Measurements from ENCODE around the gene NAA15.
A peak's percentile ranks its signal among the peaks of the same experiment; 100 is the strongest.
"Not testable (repeated sequence)": the region's sequence is repeated elsewhere in the genome, so short reads cannot be mapped to it uniquely, and the experiment has no call there.

Gene NAA15

GRCh38 chr4:139313414-139313813, 12.1 kb downstream of the NAA15 start:
- H3K9me3 Mint-ChIP-seq; DNase-seq (ENCODE audit: low spot score in 2 of 2); ATAC-seq: not testable (repeated sequence)
- Mint-ChIP-seq H3K4me3 (peak overlapping the region; percentile 2), H3K27ac (peak overlapping the region; percentile 35), H3K36me3 (peaks cover 17% of the 10 kb centered on the region), H3K4me1 (peaks cover 45% of the 10 kb centered on the region)

DNA sequence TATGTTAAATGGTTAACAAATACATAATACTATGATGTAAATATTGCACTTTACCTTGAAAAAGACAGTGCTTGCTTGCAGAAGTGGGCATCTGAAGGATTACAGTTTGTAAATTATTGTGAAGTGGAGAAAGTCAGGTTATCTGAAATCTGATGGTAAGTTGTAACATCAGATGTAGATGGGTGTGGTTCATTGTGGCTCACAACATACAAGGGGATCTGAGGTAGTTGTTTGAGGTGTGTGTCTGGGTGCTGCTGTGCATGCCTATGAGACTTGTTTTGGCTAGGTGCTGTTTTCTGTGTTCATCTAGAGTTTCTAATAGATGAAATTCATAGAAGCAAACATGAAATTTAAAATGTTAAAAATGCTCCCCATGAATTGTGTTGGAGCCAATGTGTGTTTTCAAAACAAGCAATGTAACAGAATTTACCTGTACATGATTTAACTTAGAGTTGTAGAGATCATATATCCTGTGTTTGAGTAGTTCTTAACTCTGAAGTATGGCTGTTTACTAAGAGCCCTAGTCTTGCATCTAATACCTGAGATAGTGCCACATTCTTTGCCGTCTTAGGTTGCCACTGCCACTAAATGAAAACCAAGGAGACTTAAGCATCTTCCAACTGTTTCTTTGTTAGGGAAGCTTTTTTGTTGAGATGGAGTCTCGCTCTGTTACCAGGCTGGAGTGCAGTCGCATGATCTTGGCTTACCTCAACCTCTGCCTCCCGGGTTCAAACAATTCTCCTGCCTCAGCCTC, 12.9 kb downstream of the NAA15 start:
- peak overlapping the region; percentile 47 for H3K4me3 Mint-ChIP-seq
- no peaks in the 10 kb centered on the region for H3K9me3 Mint-ChIP-seq
- peaks cover 45% of the 10 kb centered on the region for H3K4me1 Mint-ChIP-seq
- peak overlapping the region; percentile 35 for H3K27ac Mint-ChIP-seq
- no peak for ATAC-seq
- peaks cover 10% of the 10 kb centered on the region for H3K36me3 Mint-ChIP-seq
- DNase-seq (ENCODE audit: low spot score in 2 of 2): no peak

GRCh38 chr4:139315221-139315675, 13.9 kb downstream of the NAA15 start:
- DNase-seq (ENCODE audit: low spot score in 2 of 2) (no peak), ATAC-seq (no peak)
- Mint-ChIP-seq H3K36me3 (peaks cover under 1% of the 10 kb centered on the region), H3K27ac (peak overlapping the region; percentile 35), H3K9me3 (no peaks in the 10 kb centered on the region), H3K4me3 (peak overlapping the region; percentile 47), H3K4me1 (peaks cover 55% of the 10 kb centered on the region)

GRCh38 chr4:139316733-139317132, 15.4 kb downstream of the NAA15 start:
- Mint-ChIP-seq H3K36me3 (no peaks in the 10 kb centered on the region), H3K4me1 (peaks cover 51% of the 10 kb centered on the region), H3K27ac (peak overlapping the region; percentile 35), H3K4me3 (peak overlapping the region; percentile 47), H3K9me3 (no peaks in the 10 kb centered on the region)
- no peak for ATAC-seq
- DNase-seq (ENCODE audit: low spot score in 2 of 2): no peak

- Mint-ChIP-seq H3K4me1 (peaks cover 60% of the 10 kb centered on the region), H3K27ac (peak overlapping the region; percentile 35), H3K4me3 (no peak overlapping the region), H3K9me3 (no peaks in the 10 kb centered on the region), H3K36me3 (no peaks in the 10 kb centered on the region)
- no peak for ATAC-seq
- no peak for DNase-seq (ENCODE audit: low spot score in 2 of 2)
Measured at GRCh38 chr4:139317635-139318034, 16.3 kb downstream of the NAA15 start.

DNA sequence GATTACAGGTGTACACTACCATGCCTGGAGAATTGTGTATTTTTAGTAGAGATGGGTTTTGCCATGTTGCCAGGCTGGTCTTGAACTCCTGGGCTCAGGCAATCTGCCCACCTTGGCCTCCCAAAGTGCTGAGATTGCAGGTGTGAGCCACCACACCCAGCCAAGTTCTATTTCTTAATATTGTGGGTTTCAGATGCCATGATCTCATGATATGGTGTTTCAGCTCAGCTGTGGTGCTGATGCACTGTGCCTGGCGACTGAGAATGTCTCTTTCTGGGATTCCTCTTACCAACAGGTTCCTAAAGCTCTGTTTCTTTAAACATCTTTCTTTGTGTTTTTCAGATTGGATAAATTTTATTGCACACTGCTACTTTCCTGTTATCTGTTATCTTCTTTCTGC, 18.3 kb downstream of the NAA15 start:
- Mint-ChIP-seq H3K4me1 (peaks cover 50% of the 10 kb centered on the region), H3K36me3 (no peaks in the 10 kb centered on the region), H3K4me3 (no peak overlapping the region), H3K9me3 (no peaks in the 10 kb centered on the region), H3K27ac (no peak overlapping the region)
- no peak for DNase-seq (ENCODE audit: low spot score in 2 of 2)
- ATAC-seq: peak; percentile 44

GRCh38 chr4:139322070-139322469, 20.8 kb downstream of the NAA15 start:
- DNase-seq (ENCODE audit: low spot score in 2 of 2); ATAC-seq; H3K4me3 Mint-ChIP-seq; H3K9me3 Mint-ChIP-seq; H3K36me3 Mint-ChIP-seq; H3K27ac Mint-ChIP-seq: not testable (repeated sequence)
- peaks cover 27% of the 10 kb centered on the region for H3K4me1 Mint-ChIP-seq

DNA sequence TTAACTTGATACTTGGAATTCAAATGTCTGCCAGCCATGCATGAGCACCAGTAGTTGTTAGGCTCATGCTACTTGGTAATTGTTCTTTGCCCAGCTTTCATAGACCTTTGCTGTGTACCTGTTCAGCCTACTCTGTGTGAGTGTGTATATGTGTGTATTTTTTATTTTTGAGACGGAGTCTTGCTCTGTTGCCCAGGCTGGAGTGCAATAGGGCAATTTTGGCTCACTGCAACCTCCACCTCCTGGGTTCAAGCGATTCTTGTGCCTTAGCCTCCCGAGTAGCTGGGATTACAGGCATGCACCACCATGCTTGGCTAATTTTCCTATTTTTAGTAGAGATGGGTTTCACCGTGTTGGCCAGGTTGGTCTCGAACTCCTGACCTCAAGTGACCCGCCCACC, 21.2 kb downstream of the NAA15 start:
- ATAC-seq; H3K36me3 Mint-ChIP-seq; H3K9me3 Mint-ChIP-seq; DNase-seq (ENCODE audit: low spot score in 2 of 2); H3K4me3 Mint-ChIP-seq; H3K27ac Mint-ChIP-seq: not testable (repeated sequence)
- peaks cover 23% of the 10 kb centered on the region for H3K4me1 Mint-ChIP-seq

DNA sequence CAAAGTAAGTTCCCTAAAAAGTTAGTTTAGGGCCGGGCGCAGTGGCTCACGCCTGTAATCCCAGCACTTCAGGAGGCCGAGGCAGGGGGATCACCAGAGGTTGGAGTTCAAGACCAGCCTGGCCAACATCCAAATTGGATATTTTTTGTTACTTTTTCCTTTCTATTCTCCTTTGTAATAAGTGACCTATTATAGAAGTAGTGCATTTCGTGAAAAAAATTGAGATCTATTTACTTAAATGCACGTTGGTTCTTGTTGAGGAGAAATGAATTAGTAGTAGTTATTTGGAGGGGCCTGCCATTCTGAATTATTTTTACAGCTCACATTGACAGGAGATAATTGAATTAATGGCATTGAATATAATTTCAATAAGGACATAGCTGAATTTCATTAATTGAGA, 23.3 kb downstream of the NAA15 start:
- no peaks in the 10 kb centered on the region for H3K9me3 Mint-ChIP-seq
- no peak overlapping the region for H3K4me3 Mint-ChIP-seq
- ATAC-seq: no peak
- peaks cover 27% of the 10 kb centered on the region for H3K36me3 Mint-ChIP-seq
- no peak for DNase-seq (ENCODE audit: low spot score in 2 of 2)
- no peak overlapping the region for H3K27ac Mint-ChIP-seq
- peaks cover 20% of the 10 kb centered on the region for H3K4me1 Mint-ChIP-seq

DNA sequence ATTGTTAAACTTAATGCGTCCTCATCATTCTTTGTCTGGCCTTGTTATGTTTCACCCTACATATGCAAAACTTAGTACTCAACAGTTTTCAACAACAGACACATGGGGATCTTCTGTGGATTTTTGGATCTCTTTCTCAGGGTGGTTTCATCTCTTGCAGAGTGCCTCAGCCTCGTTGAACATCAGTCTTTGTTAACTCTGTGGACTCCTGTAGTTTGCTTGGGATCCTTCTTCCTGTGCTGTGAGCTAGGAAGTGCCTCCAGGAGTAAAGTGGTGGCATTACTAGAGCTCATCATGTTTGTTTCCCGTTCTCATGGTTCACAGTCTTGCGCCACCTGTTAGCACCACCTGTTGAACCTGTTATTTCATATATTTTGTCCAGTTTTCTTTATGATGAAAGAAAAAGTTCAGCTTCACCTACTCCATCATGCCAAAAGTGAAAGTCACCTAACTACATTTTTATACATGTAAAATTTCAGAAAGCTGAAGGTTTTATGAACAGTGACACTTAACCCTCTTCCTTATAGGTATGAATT, 28.4 kb downstream of the NAA15 start:
- no peak for DNase-seq (ENCODE audit: low spot score in 2 of 2)
- peaks cover 24% of the 10 kb centered on the region for H3K4me1 Mint-ChIP-seq
- H3K36me3 Mint-ChIP-seq: peaks cover 46% of the 10 kb centered on the region

DNA sequence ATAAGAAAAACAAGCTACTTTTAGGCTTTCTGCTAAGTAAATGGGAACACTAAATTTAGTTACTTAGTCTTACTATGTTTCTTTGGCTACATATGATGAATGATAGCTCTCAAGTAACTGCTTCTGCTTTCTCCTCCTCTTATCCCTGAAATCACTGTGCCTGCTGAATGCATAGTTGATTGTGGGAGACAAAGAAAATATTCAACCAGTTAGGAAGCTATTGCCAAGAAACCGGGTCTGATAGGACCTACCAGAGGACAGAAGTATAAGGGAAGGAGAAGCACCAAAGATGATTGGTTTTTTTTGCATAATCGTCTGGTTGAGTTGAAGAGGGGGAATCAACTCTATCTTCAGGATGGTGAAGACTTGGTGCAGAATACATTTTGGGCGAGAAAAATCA, 29.0 kb downstream of the NAA15 start:
- Mint-ChIP-seq H3K4me3 (no peak overlapping the region), H3K36me3 (peaks cover 52% of the 10 kb centered on the region), H3K27ac (peak overlapping the region; percentile 21), H3K4me1 (peaks cover 26% of the 10 kb centered on the region), H3K9me3 (no peaks in the 10 kb centered on the region)
- no peak for ATAC-seq
- DNase-seq (ENCODE audit: low spot score in 2 of 2): no peak

More for the DNA sequence above, 28.4 kb downstream of the NAA15 start:
- H3K9me3 Mint-ChIP-seq: no peaks in the 10 kb centered on the region
- H3K27ac Mint-ChIP-seq: peak overlapping the region; percentile 21
- no peak overlapping the region for H3K4me3 Mint-ChIP-seq
- ATAC-seq: no peak

DNA sequence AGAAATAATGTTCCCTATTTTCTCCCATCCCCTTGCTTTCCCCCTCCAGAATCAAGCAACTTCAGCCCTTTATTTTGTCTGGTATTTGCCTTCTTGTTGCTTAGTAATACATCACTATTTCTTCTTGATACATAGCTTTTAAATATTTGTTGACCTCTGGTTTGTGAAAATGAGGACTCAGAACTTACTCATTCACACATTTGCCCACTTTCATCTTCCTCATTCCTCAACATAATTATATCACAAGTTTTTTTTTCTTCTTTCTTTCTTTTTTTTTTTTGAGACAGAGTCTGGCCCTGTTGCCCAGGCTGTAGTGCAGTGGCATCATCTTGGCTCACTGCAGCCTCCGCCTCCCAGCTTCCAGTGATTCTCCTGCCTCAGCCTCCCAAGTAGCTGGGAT, 29.9 kb downstream of the NAA15 start:
- peak; percentile 83 for ATAC-seq
- peaks cover 61% of the 10 kb centered on the region for H3K36me3 Mint-ChIP-seq
- no peak overlapping the region for H3K4me3 Mint-ChIP-seq
- no peak for DNase-seq (ENCODE audit: low spot score in 2 of 2)
- H3K9me3 Mint-ChIP-seq: no peaks in the 10 kb centered on the region
- no peak overlapping the region for H3K27ac Mint-ChIP-seq
- H3K4me1 Mint-ChIP-seq: peaks cover 26% of the 10 kb centered on the region

DNA sequence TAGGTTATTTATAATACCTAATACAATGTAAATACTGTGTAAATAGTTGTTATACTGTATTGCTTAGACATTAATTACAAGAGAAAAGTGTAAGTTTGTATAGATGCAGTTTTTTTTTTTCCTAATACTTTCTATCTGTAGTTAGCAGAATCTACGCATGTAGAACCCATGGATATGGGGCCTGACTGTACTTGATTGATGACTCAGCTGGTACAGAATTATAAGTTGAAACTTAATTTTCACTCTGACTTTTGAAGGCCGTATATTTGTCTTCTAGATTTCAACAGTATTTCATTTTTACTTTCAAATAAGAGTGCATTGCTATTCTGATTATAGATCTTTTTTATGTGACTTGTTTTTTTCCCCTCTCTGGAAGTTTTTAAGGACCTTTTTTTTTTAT, 31.7 kb downstream of the NAA15 start:
- Mint-ChIP-seq H3K9me3 (no peaks in the 10 kb centered on the region), H3K27ac (no peak overlapping the region), H3K4me3 (no peak overlapping the region), H3K36me3 (peaks cover 69% of the 10 kb centered on the region), H3K4me1 (peaks cover 26% of the 10 kb centered on the region)
- DNase-seq (ENCODE audit: low spot score in 2 of 2): no peak
- ATAC-seq: peak; percentile 51

DNA sequence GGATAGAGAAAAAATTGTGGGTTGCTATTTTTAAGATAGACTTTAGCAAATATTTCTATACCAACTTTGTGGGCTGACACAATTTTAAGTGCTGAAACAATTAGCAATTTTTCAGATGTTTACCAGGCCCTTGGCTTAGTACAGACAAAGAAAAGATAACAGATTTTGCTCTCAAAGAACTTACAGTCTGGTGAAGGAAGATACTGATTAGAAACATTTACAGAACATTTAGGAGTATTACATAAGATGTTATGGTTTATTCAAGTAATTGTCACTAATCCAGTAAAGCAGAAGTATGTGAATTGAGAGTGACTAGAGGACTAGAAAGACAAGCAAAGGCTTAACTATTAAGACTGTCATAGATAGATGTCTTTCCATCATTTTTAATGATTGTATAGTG, 36.3 kb downstream of the NAA15 start:
- H3K4me3 Mint-ChIP-seq: no peak overlapping the region
- ATAC-seq: no peak

DNA sequence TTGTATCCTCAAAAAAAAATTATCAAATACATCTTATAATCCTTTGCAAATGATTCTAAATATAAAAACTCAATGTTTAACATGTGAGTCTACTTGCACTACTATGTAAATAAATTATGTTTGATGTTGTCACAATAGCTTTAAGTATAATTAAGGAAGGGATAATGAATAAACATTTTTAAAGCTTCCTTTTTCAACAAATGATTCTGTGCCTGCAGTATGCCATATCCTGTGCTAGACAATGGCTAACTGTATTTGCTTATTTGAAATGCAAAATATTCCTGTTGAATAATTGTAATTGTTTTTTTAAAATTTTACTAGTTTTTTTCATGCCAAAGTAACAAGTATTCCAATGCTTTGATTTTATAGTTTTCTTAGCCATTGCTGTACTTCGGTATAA, 60.0 kb downstream of the NAA15 start:
- Mint-ChIP-seq H3K4me1 (no peaks in the 10 kb centered on the region), H3K9me3 (no peaks in the 10 kb centered on the region), H3K4me3 (no peak overlapping the region), H3K36me3 (peaks cover 100% of the 10 kb centered on the region), H3K27ac (no peak overlapping the region)
- DNase-seq (ENCODE audit: low spot score in 2 of 2): no peak
- no peak for ATAC-seq

More for the DNA sequence above, 36.3 kb downstream of the NAA15 start:
- peaks cover 87% of the 10 kb centered on the region for H3K36me3 Mint-ChIP-seq
- peaks cover 7% of the 10 kb centered on the region for H3K4me1 Mint-ChIP-seq
- no peak for DNase-seq (ENCODE audit: low spot score in 2 of 2)
- H3K9me3 Mint-ChIP-seq: no peaks in the 10 kb centered on the region
- no peak overlapping the region for H3K27ac Mint-ChIP-seq

- peak overlapping the region; percentile 59 for H3K27ac Mint-ChIP-seq
Measured at GRCh38 chr4:139367421-139368090, 66.3 kb downstream of the NAA15 start.

More at GRCh38 chr4:139367421-139368090, 66.3 kb downstream of the NAA15 start:
- H3K4me3 Mint-ChIP-seq: no peak overlapping the region
- no peak for ATAC-seq
- H3K36me3 Mint-ChIP-seq: peaks cover 95% of the 10 kb centered on the region
- H3K9me3 Mint-ChIP-seq: no peaks in the 10 kb centered on the region
- no peak for DNase-seq (ENCODE audit: low spot score in 2 of 2)
- H3K4me1 Mint-ChIP-seq: peaks cover 9% of the 10 kb centered on the region
